PC-3 (cell line): ENCODE measurements around the gene INSL3. TPM values are rescaled to one million over a fixed set of nuclear protein-coding genes. Genes with fewer than 3 reads are reported as not detected.
"Not testable (repeated sequence)": the region's sequence is repeated elsewhere in the genome, so short reads cannot be mapped to it uniquely, and the experiment has no call there.

ENCODE experiments used
- ATAC-seq: fragments of 200-7000 bp; cut with Tn5 transposase; 2 replicates; pipeline ENCODE4 v1.9.1; 2020; ENCODE audit warnings: mild to moderate bottlenecking, moderate library complexity
- BruUV-seq: library from RNA; stranded (reverse); fragments of 400-500 nt; replicated peaks from 2 replicates; lab custom pipeline; 2021; lab: Mats Ljungman, UMichigan
- CTCF ChIA-PET: fragments of 300-600 bp; sonication (Branson Sonifier 250); formaldehyde crosslinking; loops from one replicate; lab custom pipeline; 2022; ENCODE audit warnings: antibody characterized with exemption; lab: Charles Lee
- POLR2A ChIA-PET: fragments of 300-600 bp; sonication (Branson Sonifier 250); formaldehyde crosslinking; loops from one replicate; lab custom pipeline; 2022; ENCODE audit warnings: antibody characterized with exemption; ENCODE audit not compliant: unreplicated experiment; lab: Charles Lee
- DNase-seq: peaks from one replicate; pipeline ENCODE4 v3.0.0-alpha.2; 2015
- H2AFZ ChIP-seq: fragments of 300-600 bp; sonication (generic); 2 replicates; pipeline ENCODE4 v1.6.0; 2016; ENCODE audit warnings: antibody characterized with exemption, low read length
- H3F3A ChIP-seq: fragments of 300-600 bp; sonication (generic); one replicate; pipeline ENCODE4 v1.6.0; 2017; ENCODE audit warnings: antibody characterized with exemption, low read length, control low read depth, mild to moderate bottlenecking; ENCODE audit not compliant: unreplicated experiment
- H3K27ac ChIP-seq: fragments of 300-600 bp; sonication (generic); 2 replicates; pipeline ENCODE4 v1.5.1; 2016; ENCODE audit warnings: mild to moderate bottlenecking, low read length
- H3K27me3 ChIP-seq: fragments of 300-600 bp; sonication (generic); 2 replicates; pipeline ENCODE4 v1.6.1; 2016; ENCODE audit warnings: low read length, mixed read lengths
- H3K36me3 ChIP-seq: fragments of 300-600 bp; sonication (generic); 2 replicates; pipeline ENCODE4 v1.6.1; 2016; ENCODE audit warnings: low read depth, mixed run types, low read length, mixed read lengths
- H3K4me1 ChIP-seq: fragments of 300-600 bp; sonication (generic); 2 replicates; pipeline ENCODE4 v1.5.1; 2016; ENCODE audit warnings: low read length; ENCODE audit not compliant: insufficient read depth
- H3K4me2 ChIP-seq: fragments of 300-600 bp; sonication (generic); 2 replicates; pipeline ENCODE4 v1.6.0; 2016; ENCODE audit warnings: low read length
- H3K4me3 ChIP-seq: fragments of 300-600 bp; sonication (generic); 2 replicates; pipeline ENCODE4 v1.5.1; 2016; ENCODE audit warnings: mild to moderate bottlenecking, low read length, mixed read lengths
- H3K79me2 ChIP-seq: fragments of 300-600 bp; sonication (generic); 2 replicates; pipeline ENCODE4 v1.6.1; 2017; ENCODE audit warnings: low read length, mixed read lengths
- H3K9ac ChIP-seq: fragments of 300-600 bp; sonication (generic); 2 replicates; pipeline ENCODE4 v1.6.0; 2016; ENCODE audit warnings: mild to moderate bottlenecking, low read length
- H3K9me2 ChIP-seq: fragments of 300-600 bp; sonication (generic); replicated peaks from 2 replicates; pipeline ENCODE4 v1.6.1; 2016; ENCODE audit warnings: mixed run types, low read length, mixed read lengths
- H3K9me3 ChIP-seq: fragments of 300-600 bp; sonication (generic); 2 replicates; pipeline ENCODE4 v1.6.1; 2016; ENCODE audit warnings: low read length, mixed read lengths
- H4K20me1 ChIP-seq: fragments of 300-600 bp; sonication (generic); 2 replicates; pipeline ENCODE4 v1.6.1; 2016; ENCODE audit warnings: low read length, mixed read lengths
- CTCF ChIP-seq: fragments of 300-600 bp; sonication (generic); conservative IDR thresholded peaks from 2 replicates; pipeline ENCODE4 v1.5.1; 2017; ENCODE audit warnings: antibody characterized with exemption, low read depth, mild to moderate bottlenecking, low read length
- EZH2 ChIP-seq: fragments of 300-600 bp; sonication (generic); IDR thresholded peaks from one replicate; pipeline ENCODE4 v1.6.1; 2017; ENCODE audit warnings: antibody characterized with exemption, mild to moderate bottlenecking, low read length; ENCODE audit not compliant: unreplicated experiment
- EZH2phosphoT487 ChIP-seq: fragments of 300-600 bp; sonication (generic); IDR thresholded peaks from 2 replicates; pipeline ENCODE4 v1.6.1; 2018; ENCODE audit warnings: mild to moderate bottlenecking, antibody characterized with exemption, low read length, borderline replicate concordance
- intact Hi-C: fragments of 100-400 bp; cut with micrococcal nuclease; formaldehyde crosslinking; loops from 2 replicates; pipeline ENCODE4 v1.9.0; 2023
- total RNA-seq: library from RNA; depleted of rRNA; stranded (reverse); fragments of >200 nt; gene quantifications from 2 replicates; pipeline ENCODE4 v1.2.3, GENCODE V29; 2014

Gene INSL3
- total RNA-seq, 1 experiment from 2014 or later = not detected

DNA sequence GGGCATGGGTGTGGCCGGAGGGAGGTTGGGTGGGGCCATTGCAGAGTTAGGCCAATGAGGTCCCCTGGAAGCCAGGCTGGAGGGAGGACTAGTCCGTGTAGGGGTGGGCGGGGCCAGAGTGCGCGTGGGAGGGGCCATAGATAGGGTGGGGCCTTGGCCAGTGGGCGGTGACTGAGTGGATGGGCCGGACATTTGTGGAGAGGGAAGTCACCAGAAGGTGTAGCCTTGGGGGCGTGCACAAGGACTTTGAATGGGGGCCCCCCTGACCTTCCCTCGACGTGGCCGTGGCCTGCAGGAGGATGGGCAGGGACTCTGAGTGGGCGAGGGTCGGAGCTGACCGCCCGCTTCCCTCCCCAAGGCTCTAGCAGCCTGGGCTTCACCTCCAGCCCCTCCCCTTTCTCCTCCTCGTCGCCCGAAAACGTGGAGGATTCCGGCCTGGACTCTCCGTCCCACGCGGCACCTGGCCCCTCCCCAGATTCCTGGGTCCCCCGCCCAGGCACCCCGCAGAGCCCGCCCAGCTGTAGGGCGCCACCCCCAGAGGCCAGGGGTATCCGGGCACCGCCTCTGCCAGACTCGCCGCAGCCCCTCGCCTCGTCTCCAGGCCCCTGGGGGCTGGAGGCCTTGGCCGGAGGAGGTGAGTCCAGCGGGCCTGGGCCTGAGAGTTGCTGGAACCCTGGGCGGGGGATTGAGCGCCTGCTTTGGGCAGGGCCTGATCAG, 42.9 kb downstream of the INSL3 start:
- Histone ChIP-seq H3K4me3 (peak overlapping the region; percentile 62), H3K36me3 (no peaks in the 10 kb centered on the region), H3K9me3 (no peaks in the 10 kb centered on the region), H2AFZ (peak overlapping the region; percentile 87), H3K4me2 (peak overlapping the region; percentile 81), H3K27me3 (no peaks in the 10 kb centered on the region), H3K4me1 (peaks cover 23% of the 10 kb centered on the region), H3F3A (no peaks in the 10 kb centered on the region), H3K27ac (peak overlapping the region; percentile 56), H4K20me1 (no peaks in the 10 kb centered on the region), H3K79me2 (no peaks in the 10 kb centered on the region), H3K9ac (peak overlapping the region; percentile 68), H3K9me2 (no peaks in the 10 kb centered on the region)
- ChIA-PET CTCF (no interaction called here), POLR2A (no interaction called here)
- TSS peak; percentile 50 for BruUV-seq
- intact Hi-C loops = loop anchor here (2.0 to 5.0 kb wide), 3 partner anchors 18 to 266 kb away; partner anchors contain the start of genes PGLS and RPL18A
- TF ChIP-seq EZH2 (no peak), CTCF (no peak), EZH2phosphoT487 (no peak)
- DNase-seq (peak; percentile 94), ATAC-seq (peak; percentile 80)

DNA sequence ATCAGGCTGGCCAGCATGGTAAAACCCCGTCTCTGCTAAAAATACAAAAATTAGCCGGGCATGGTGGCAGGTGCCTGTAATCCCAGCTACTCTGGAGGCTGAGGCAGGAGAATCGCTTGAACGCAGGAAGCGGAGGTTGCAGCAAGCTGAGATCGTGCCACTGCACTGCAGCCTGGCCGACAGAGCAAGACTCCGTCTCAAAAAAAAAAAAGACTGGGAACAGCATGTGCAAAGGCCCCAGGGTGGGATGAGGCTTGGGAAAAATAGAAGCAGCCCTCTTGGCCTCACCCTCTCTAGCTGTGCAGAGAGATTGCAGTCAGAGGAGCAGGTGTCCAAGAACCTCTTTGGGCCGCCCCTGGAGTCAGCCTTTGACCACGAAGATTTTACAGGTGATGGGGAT, 43.5 kb downstream of the INSL3 start:
- H4K20me1 ChIP-seq, H3K4me3 ChIP-seq, H3K27ac ChIP-seq, H3K9me2 ChIP-seq, DNase-seq, ATAC-seq, H3K9ac ChIP-seq, H3K27me3 ChIP-seq, POLR2A ChIA-PET, H3F3A ChIP-seq, H3K79me2 ChIP-seq, BruUV-seq, CTCF ChIA-PET, H3K4me2 ChIP-seq, H3K9me3 ChIP-seq, H3K36me3 ChIP-seq: not testable (repeated sequence)
- Histone ChIP-seq H2AFZ (0 out of 2 replicates have a peak overlapping the region, but pooled peaks have one; percentile 87), H3K4me1 (peaks cover 23% of the 10 kb centered on the region)
- intact Hi-C loops = loop anchor here (2.0 to 5.0 kb wide), 3 partner anchors 19 to 266 kb away; partner anchors contain the start of genes PGLS and RPL18A

DNA sequence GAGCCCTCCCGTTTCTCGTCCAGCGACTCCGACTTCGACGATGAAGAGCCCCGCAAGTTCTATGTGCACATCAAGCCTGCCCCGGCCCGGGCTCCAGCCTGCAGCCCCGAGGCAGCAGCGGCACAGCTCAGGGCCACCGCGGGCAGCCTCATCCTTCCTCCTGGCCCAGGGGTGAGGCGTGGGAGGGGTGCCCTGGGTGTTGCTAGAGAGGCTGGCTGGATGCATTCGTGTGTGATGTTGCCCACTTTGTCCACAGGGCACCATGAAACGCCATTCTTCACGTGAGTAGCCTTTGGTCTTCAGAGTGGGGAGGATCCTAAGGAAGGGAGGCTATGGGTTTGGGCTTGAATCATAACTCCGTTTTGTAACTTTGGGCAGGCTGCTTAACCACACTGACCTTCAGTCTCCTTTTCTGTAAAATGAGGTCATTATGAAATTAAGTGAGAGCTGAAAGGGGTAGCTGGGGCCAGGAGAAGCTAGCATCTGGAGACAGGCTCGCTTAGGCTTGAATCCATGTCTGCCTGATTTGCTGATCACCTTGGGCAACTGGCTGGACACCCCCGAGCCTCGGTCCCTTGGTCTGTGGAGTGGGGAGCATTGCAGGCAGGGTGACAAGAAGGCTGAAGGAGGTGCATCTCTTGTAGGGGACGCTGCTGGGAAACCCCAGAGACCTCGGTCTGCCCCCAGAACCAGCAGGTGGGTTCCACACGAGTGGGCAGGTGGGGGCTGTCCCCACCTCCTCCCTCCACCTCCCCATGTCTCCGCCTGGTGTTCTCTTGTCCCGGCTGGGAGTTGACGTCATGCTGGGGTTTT, 45.1 kb downstream of the INSL3 start:
- Histone ChIP-seq H2AFZ (no peak overlapping the region), H3K4me2 (no peak overlapping the region), H3K4me3 (no peak overlapping the region), H3F3A (no peaks in the 10 kb centered on the region), H4K20me1 (no peaks in the 10 kb centered on the region), H3K36me3 (no peaks in the 10 kb centered on the region), H3K27ac (no peak overlapping the region), H3K9ac (no peak overlapping the region), H3K9me2 (no peaks in the 10 kb centered on the region), H3K27me3 (no peaks in the 10 kb centered on the region), H3K79me2 (no peaks in the 10 kb centered on the region), H3K9me3 (no peaks in the 10 kb centered on the region), H3K4me1 (peaks cover 23% of the 10 kb centered on the region)
- DNase-seq = peak; percentile 37
- intact Hi-C loops = loop anchor here (5.0 kb wide), 2 partner anchors 81 to 264 kb away; partner anchors contain the start of genes PGLS and RPL18A
- ChIA-PET POLR2A (no interaction called here), CTCF (interaction anchor here (0.7 kb wide), 1 partner anchor 41 kb away, joined by 3 read pairs; no protein-coding TSS in a partner anchor)
- no peak for ATAC-seq
- TF ChIP-seq EZH2phosphoT487 (no peak), EZH2 (no peak)
- BruUV-seq = no TSS peak
